ENCODE data around the gene SLC6A17.

GRCh38 chr1:110223127-110223526 is 72.8 kb downstream of the SLC6A17 start:
- no peak for TF ChIP-seq POLR2AphosphoS5 (IDR thresholded peaks at IDR 0.05)
- TF ChIP-seq CTCF (IDR thresholded peaks at IDR 0.05) = no peak

All from esophagus muscularis mucosa (tissue), 3 donors.